HFFc6 (cell line): ENCODE measurements around the gene C1QC. TPM values are rescaled to one million over a fixed set of nuclear protein-coding genes. Genes with fewer than 3 reads are reported as not detected.

Experiments used
- DNase-seq: peaks from one replicate; pipeline ENCODE4 v3.0.0-alpha.2; 2018
- H3K27ac Mint-ChIP-seq: 2 replicates; pipeline ENCODE4 v1.8.0; 2020; ENCODE audit warnings: mild to moderate bottlenecking, mixed read lengths
- H3K27me3 Mint-ChIP-seq: 2 replicates; pipeline ENCODE4 v1.8.0; 2021; ENCODE audit warnings: mild to moderate bottlenecking, moderate library complexity, mixed read lengths; ENCODE audit not compliant: insufficient read depth
- H3K36me3 Mint-ChIP-seq: 2 replicates; pipeline ENCODE4 v1.8.0; 2021; ENCODE audit warnings: low read depth, mixed read lengths
- H3K4me1 Mint-ChIP-seq: 2 replicates; pipeline ENCODE4 v1.8.0; 2020; ENCODE audit warnings: low read depth, mixed read lengths
- H3K4me3 Mint-ChIP-seq: 2 replicates; pipeline ENCODE4 v1.8.0; 2020; ENCODE audit warnings: mild to moderate bottlenecking, moderate library complexity, mixed read lengths
- H3K9me3 Mint-ChIP-seq: 2 replicates; pipeline ENCODE4 v1.8.0; 2020; ENCODE audit warnings: mild to moderate bottlenecking, mixed read lengths
- CTCF ChIP-seq: fragments of 200-600 bp; sonication (generic); IDR thresholded peaks from 2 replicates; pipeline ENCODE4 v1.5.0; 2021; ENCODE audit warnings: antibody characterized with exemption, mild to moderate bottlenecking
- total RNA-seq, 6 experiments: library from RNA; stranded (reverse); fragmentation: NEBNext Ultra II Directional; extraction: Animal tissue kit (Norgen Biotek cat#: 25700); gene quantifications; 2 replicates in 1 of 6; 3 replicates in 5 of 6; pipeline ENCODE4 v1.2.3, GENCODE V29; 2021

Gene C1QC
- total RNA-seq, 6 experiments from 2014 or later, result not detected

- Mint-ChIP-seq H3K27me3 (peaks cover 12% of the 10 kb centered on the region), H3K27ac (no peak overlapping the region), H3K9me3 (no peaks in the 10 kb centered on the region), H3K36me3 (no peaks in the 10 kb centered on the region), H3K4me1 (no peaks in the 10 kb centered on the region), H3K4me3 (no peak overlapping the region)
- TF ChIP-seq CTCF, result peak; percentile 63
- peak; percentile 58 for DNase-seq
These were observed 4.1 kb upstream of the C1QC start for GRCh38 chr1:22639286-22639685.

GRCh38 chr1:22641247-22641646 is 2.2 kb upstream of the C1QC start:
- Mint-ChIP-seq H3K4me3 (no peak overlapping the region), H3K36me3 (no peaks in the 10 kb centered on the region), H3K27ac (no peak overlapping the region), H3K9me3 (no peaks in the 10 kb centered on the region), H3K4me1 (no peaks in the 10 kb centered on the region), H3K27me3 (peaks cover 21% of the 10 kb centered on the region)
- DNase-seq, result no peak
- no peak for TF ChIP-seq CTCF

GRCh38 chr1:22641906-22642636 is 1.4 kb upstream of the C1QC start:
- Mint-ChIP-seq H3K27ac (no peak overlapping the region), H3K36me3 (no peaks in the 10 kb centered on the region), H3K27me3 (peaks cover 21% of the 10 kb centered on the region), H3K9me3 (no peaks in the 10 kb centered on the region), H3K4me1 (no peaks in the 10 kb centered on the region), H3K4me3 (no peak overlapping the region)
- peak; percentile 96 for TF ChIP-seq CTCF
- peak; percentile 25 for DNase-seq

GRCh38 chr1:22643928-22644327 is 495 bp downstream of the C1QC start:
- no peak for DNase-seq
- H3K27me3 Mint-ChIP-seq, result peaks cover 25% of the 10 kb centered on the region
- no peak for TF ChIP-seq CTCF
- no peaks in the 10 kb centered on the region for H3K9me3 Mint-ChIP-seq
- no peaks in the 10 kb centered on the region for H3K36me3 Mint-ChIP-seq
- no peak overlapping the region for H3K4me3 Mint-ChIP-seq
- no peak overlapping the region for H3K27ac Mint-ChIP-seq
- H3K4me1 Mint-ChIP-seq, result no peaks in the 10 kb centered on the region

GRCh38 chr1:22645931-22646330 is 2.5 kb downstream of the C1QC start:
- no peak for TF ChIP-seq CTCF
- Mint-ChIP-seq H3K9me3 (no peaks in the 10 kb centered on the region), H3K27ac (no peak overlapping the region), H3K4me1 (no peaks in the 10 kb centered on the region), H3K36me3 (no peaks in the 10 kb centered on the region), H3K27me3 (peaks cover 33% of the 10 kb centered on the region), H3K4me3 (no peak overlapping the region)
- no peak for DNase-seq
